GM21619 (cell line): Measurements from ENCODE around the gene PLD1.
"Not testable (repeated sequence)": the region's sequence is repeated elsewhere in the genome, so short reads cannot be mapped to it uniquely, and the experiment has no call there.

Experiments used
- ATAC-seq: cut with Tn5 transposase; IDR thresholded peaks from one replicate; pipeline ENCODE4 v1.9.1; 2021; ENCODE audit not compliant: unreplicated experiment

PLD1 gene, protein sequence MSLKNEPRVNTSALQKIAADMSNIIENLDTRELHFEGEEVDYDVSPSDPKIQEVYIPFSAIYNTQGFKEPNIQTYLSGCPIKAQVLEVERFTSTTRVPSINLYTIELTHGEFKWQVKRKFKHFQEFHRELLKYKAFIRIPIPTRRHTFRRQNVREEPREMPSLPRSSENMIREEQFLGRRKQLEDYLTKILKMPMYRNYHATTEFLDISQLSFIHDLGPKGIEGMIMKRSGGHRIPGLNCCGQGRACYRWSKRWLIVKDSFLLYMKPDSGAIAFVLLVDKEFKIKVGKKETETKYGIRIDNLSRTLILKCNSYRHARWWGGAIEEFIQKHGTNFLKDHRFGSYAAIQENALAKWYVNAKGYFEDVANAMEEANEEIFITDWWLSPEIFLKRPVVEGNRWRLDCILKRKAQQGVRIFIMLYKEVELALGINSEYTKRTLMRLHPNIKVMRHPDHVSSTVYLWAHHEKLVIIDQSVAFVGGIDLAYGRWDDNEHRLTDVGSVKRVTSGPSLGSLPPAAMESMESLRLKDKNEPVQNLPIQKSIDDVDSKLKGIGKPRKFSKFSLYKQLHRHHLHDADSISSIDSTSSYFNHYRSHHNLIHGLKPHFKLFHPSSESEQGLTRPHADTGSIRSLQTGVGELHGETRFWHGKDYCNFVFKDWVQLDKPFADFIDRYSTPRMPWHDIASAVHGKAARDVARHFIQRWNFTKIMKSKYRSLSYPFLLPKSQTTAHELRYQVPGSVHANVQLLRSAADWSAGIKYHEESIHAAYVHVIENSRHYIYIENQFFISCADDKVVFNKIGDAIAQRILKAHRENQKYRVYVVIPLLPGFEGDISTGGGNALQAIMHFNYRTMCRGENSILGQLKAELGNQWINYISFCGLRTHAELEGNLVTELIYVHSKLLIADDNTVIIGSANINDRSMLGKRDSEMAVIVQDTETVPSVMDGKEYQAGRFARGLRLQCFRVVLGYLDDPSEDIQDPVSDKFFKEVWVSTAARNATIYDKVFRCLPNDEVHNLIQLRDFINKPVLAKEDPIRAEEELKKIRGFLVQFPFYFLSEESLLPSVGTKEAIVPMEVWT

DNA sequence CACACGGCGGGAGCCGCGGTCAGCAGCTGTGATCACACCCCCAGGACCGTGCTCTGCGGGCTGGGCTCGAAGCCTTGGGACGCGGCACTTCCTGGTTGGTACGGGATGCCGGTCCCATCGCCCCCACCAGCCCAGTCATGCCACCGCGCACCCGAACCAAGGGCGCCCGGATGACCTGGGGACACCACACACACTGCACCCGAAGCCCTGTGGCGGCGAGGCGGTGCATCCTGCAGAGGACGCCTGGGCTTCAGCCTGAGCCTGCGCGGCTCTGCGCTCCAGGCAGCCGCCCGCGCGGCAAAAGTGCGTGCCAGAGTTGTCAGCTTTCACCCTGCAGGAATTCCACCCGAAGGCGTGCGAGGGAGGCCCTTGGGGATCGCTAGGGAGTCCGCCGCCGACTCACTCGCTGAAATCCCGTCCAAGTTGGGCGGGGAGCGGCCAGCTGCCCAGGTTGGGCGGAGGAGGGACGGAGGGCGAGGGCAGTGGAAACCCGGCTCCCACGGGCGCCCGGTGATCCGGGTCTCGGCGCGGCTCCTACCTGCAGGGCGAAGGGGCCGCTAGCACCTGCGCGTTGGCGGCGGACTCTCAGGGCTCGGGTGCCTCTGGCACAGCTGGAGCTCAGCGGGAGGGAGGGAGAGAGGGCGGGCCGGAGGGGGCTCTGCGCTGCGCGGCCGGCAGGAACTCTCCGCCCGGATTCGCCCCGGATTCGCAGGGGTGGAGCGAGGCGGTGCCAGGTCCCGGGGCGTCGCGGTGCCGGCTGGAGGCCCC is at the start of gene PLD1:
Gene PLD1, minus strand, starts transcription at position 623 of the 768 bp plus-strand sequence. CDS start 72,432 bp downstream, outside the sequence.
- ATAC-seq, result peak; percentile 50

DNA sequence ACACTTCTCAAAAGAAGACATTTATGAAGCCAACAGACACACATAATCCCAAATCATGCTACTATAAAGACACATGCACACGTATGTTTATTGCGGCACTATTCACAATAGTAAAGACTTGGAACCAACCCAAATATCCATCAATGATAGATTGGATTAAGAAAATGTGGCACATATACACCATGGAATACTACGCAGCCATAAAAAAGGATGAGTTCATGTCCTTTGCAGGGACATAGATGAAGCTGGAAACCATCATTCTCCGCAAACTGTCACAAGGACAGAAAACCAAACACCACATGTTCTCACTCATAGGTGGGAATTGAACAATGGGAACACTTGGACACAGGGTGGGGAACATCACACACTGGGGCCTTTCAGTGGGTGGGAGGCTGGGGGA is 48.5 kb upstream of the PLD1 start:
- not testable (repeated sequence) for ATAC-seq

DNA sequence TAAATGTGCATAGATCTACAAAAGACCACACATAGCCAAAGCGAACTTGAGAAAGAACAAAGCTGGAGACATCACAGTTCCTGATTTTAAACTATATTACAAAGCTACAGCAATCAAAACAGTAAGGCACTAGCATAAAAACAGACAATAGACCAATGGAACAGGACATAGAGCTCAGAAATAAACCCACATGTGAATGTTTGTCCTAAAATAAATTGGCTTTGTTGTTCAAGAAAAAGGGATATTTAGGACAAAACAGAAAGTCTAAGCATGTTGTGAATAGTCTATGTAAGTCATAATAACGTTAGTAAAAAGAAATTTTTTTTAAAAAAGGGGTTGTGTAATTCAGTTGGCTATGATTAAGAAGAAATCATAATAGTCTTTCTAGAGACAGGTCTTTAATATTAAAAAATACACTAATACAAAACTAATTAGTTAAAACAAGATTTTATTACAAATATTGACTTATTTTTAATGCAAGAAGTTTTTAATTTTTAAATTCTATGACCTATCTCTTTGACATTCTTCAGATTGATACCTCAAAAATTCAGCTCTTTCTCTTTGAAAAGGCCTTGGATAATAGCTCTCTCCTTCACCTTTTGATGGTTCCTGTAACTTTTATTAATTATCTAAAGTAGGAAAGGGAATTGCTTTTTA is 44.5 kb upstream of the PLD1 start:
- ATAC-seq, result no peak

DNA sequence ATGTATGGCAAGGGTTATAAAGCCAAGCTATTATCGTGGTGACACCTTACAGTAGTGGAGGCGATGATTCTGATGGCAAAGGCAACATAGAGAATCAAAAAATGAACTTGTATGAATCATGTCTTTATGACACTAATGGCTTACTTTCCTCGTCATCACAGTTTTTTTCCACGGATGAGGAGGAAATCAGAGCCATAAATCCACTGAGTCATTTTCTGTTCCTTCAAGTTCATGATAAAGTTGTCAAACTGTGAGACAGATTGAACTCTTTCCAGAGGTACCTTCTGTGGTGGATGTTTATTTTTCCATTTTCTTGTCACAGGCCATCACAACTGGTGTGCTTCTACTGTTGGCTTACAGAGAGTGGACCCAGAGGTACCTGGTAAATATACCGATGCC is 41.4 kb upstream of the PLD1 start:
- no peak for ATAC-seq

DNA sequence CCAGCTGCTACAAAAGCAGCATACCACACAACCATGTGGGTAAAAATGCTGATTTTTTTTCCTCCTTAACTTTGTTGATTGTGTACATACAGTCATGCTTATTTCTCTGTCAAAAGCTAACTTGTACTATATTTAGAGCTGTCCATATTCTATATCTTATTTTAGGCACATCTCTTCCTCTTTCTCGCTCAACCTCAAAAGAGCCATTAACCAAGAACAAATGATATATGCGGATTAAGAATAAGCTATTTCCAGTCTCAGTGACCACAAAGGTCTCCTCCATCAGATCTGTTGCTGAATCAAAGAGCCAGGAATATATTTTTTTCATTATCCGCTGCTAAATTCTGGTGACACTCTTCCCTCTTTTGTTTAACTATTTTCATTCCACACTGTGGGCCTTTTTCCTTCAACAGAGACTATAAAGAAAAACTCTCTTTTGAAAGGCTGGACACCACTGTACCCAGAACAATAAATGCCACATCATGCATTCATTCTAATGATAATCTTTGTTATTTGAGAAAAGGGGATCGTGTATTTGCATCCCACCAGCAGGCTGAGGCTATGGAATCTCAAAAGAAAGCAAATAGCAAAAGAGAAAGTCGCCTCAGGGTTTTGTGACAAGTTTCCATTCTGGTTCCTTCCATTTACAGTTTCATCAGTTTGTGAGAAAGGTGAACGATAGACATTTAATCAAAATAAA is 40.8 kb upstream of the PLD1 start:
- ATAC-seq, result no peak

DNA sequence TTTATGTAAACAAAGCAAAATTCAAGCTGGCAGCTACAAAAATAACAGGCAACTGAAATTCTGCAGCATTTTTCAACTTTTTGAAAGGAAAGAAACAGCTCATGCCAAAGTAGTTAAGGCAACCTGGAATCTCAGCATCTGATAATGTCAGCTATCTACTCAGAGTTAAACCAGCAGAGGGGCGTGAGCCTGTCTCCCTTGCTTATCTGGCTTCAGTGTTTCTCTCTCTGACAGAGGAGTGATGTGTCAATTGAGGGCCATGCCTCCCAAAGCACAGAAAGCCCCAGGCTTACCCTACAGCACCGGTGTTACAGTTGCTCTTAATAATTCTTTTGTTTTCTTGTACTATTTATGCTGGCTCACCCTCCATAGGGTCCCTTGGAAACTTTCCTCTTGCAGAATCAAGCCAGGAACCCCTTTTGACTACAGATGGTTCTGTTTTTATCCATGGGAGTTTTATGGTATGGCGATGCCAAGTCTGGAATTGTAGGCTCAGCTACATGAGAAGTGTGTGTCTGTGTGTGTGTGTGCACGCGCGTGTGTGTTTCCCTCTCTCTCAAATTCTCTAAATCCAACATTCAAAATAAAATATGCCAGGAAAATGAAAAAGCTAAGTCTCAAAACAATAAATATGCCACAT is 40.2 kb upstream of the PLD1 start:
- no peak for ATAC-seq

DNA sequence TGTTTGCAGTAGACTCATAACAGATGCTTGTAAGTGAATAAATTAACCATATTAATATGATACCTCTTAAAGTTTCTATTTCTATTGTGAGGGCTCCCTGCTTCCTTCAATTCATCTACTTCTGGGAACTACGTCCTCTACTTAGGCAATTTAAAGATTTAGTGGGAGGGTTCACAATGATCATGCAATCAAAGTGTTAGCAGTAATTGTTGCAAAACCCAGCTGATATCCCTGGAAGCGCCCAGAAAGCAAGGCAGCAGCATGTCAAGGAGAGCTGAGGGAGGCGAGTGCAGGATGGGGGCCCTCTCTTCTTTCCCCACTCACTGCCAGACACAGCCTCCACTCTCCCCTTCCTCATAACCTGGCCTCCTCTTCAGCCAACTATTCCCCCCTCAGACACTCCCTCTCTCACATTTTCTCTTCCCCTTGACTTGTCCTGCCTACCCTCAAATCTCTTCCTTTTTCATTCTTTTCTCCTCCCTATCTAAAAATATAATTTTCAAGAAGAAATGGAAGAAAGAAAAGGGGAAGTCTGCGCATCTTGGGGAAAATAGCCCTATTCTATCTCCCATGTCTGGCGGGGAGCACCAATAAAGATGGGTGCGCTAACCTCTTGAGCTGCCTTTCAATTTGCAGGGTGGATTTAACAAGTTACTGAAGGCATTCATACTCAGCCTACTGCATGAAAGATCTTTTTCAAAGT is 39.5 kb upstream of the PLD1 start:
- no peak for ATAC-seq

DNA sequence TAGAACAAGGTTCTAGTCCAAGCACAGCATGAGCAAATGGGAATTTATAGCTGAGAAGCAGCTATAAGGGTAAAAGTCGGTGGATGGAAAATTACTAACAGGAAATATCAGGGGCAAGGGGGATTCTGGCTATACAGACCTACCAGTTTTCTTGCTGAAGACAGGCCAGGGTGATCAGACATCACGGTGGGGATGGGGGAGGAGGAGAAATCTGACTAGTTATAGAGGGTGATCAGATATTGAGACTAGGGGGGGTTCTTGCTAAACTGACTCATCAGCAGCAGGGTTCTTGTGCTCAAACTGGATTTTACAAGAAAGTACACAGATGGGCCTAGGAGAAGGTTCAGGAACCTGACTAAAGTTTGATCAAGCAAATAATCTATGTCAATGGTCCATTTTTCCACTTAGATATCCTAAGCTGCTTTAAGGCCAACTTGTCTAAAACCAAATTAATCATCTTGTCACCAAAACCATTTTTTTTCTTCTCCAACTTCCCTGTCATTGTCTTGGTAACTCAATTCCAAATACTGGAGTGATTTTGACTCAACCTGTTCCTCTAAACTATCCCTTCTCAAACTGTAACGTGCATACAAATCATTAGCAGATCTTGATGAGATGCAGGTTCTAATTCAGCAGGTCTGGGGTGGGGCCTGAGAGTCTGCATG is 37.4 kb upstream of the PLD1 start:
- no peak for ATAC-seq

DNA sequence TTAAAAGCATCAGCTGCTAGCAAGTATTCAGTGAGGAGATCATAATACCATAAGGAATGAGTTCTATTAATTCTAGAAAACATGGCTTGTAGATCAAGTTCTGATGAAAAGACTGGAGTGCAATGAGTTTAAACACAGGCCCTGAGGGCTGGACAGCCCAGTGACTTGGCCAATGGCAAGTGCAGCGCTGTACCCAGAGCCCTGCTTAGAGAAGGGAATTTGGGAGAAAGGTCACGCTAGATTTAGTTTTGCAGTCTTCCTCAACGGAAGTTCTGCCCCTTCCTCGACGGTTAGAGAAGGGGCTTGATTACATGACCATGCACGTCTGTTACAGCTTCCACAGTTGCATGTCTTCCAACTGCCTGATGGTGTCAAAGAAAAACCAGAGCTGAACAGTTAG is 36.9 kb upstream of the PLD1 start:
- ATAC-seq, result no peak

DNA sequence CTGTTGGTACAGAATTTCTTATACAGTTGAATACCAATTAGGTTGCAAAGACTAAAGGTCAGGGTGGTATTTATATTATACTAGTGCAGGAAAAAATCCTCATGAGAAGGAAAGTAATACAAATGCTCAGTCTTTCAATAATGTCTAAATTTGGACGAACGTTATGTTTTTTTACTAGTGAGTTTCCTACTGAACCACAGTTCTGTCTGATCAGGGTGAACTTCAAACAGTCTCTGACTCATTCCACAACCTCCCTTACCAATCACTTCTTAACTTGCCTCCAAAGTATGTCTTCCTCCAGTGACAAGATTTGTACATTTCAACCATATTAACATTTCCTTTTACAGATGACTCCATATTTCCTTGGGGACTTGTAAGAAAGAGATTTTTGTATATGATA is 36.3 kb upstream of the PLD1 start:
- peak; percentile 95 for ATAC-seq

DNA sequence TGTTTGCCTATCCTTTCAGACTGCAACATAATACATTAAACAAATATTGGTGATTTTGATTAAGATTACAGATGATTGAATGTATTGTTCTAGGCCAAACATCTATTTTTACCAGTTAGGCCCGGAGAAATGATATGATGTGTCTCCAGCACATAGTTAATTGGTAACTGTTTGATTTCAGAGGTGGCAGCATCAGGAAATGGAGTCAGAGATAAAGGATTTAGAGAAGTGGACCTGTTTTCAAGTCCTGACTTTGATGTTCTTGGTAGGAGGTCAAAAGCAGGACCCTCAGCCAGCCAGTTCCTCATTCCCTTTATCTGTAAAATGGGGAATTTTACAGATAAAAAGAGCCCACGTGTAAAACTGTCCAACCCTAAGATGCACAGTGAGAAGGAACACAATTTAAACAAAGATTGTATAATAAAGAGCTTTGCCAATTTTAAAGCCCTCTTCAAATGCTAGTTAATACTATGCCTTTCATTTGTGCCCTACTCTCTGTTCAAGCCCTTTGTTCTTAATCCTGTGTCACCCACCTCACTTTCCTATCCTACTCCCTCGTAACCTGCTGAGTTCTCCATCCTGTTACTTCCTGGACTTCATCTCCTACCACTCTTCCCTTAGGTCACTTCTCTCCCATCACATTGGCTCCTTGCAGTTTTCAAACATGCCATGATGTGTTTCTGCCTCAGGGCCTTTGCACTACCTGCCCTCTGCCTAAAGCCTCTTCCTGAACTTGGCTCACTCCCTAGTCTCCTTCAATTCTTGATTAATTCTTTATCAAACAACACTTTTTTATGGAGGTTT is 35.4 kb upstream of the PLD1 start:
- no peak for ATAC-seq

DNA sequence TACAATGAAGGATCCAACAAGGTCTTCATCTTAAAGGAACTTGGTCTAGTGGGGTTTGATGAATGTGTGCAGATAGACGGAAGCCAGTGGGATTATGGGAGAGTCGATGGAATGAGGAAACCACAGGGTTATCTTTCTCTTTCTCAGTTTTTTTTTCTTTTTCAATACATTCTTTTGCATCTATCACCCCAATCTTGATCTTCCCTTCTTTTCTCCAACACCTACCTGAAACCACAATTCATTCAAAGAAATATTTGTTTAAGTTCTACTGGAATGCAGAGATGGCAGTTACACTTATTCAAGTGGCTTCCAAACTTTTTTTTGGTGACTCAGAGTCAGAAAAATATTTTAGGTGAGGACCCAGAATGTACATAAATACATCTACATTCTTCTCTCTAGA is 34.6 kb upstream of the PLD1 start:
- no peak for ATAC-seq

DNA sequence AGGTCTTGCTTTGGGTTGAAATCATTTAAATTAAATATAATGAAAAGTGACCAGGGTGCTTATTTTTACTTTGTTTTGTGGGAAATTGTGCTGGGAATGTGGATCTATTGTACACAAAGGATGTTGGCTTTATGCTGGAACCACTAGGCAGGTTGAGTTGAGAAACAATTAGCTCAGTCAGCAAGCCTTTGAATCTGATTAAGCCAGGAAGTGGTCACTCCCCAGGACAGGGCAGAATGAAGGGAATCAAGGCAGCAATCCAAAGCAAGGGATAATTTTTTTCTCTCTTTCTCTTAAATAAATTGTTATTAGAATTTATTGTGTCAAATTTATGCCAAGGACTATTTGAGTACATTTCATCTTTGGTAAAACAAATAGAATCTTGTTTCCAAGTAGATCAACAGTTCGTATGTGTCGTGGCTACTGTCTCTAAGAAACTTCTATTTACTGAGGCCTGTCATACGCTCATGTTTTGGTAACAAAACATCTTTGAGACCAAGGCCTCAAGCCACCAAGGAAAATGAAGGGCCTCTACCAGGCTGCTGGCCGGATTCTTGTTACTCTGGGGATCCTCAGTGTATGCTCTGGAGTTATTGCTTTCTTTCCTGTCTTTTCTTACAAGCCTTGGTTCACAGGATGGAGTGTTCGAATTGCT is 32.7 kb upstream of the PLD1 start, which contains the start of gene TMEM212:
Gene TMEM212, plus strand, starts transcription at position 486 of the 655 bp plus-strand sequence. Its CDS starts 35 bp downstream, at position 521.
- ATAC-seq, result no peak

DNA sequence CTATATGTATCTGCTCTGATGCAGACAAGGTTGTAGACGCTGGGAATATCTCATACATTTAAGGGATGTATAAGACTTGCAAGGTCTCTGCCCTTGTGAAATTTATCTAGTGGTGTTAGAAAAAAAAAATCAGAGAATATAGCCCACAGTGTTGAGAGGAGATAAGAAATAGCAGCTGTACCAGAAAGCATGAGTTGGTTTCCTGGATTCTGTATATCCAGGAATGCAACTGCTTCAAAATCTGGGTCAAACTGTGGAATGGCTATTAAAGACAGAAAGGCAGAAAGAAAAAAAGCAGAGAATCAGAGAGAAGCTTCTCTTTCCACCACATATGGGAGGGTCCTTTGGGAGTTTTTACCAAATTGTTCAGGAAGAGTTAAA is 31.3 kb upstream of the PLD1 start:
- no peak for ATAC-seq

DNA sequence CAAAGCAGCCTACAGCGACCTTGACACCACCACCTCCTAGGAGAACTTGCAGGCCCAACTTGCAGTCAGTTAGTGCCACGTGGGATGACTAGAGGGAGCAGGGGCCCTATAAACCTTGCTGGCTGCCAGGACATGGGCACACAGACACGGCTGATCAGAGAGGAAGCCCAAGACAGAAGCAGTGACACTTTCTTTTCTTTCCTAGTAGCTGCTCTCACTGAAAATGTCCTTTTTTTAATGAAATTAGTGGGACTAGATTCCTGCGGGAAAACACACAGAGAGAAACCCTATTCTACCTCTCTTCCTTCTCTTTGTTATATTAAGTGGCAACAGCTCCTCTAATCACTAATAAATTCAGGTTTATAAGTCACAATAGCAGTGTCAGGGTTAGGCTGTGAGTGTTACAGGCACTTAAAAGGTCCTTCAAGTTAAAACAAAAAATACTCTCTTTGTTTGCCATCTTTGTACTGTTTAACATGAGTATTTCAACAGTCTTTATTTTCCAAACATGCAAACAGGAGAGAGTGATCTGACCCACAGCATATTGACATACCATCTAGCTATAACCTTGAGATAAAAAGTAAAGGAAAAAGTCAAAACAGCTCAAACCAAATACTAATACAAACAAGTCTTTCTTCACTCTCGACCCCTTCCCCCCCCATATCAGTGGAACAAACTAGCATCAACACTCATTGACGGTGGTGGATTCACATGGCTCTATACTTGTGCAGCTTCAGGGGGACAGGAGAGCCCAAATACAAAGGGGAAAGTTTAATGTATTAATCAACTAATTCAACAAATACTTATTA is 30.7 kb upstream of the PLD1 start:
- no peak for ATAC-seq

DNA sequence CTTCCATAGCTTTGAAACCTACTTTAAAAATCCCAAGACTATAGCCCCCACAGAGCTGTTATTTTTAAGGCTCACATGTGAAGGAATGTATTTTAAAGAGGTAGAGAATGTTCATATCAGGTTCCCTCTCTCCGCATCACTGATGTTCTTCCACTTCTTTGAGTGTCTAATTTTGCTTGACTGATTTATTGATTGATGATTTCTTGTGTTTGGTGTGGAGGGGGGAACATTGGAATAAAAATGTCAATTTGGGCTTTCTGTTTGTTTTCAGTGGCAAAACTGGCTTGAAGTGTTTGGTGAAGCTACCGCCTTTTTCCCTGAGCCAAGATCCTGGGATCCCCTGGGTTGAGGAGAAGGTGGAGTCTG is 30.1 kb upstream of the PLD1 start:
- no peak for ATAC-seq
